ENCODE measurements around the gene ESM1. TPM values are rescaled to one million over a fixed set of nuclear protein-coding genes. Genes with fewer than 3 reads are reported as not detected.

Gene ESM1
- total and polyA plus RNA-seq, 4 donors = 0.08 to 0.28 TPM; not detected in 2

- TF ChIP-seq, protein P1, sequence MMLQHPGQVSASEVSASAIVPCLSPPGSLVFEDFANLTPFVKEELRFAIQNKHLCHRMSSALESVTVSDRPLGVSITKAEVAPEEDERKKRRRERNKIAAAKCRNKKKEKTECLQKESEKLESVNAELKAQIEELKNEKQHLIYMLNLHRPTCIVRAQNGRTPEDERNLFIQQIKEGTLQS (IDR thresholded peaks at IDR 0.05) = no peak
- no peak for TF ChIP-seq GABPA (IDR thresholded peaks at IDR 0.05 in 1 of 2, conservative IDR thresholded peaks at IDR 0.05 in 1 of 2)
- TF ChIP-seq HNF4G (IDR thresholded peaks at IDR 0.05) = no peak
- no peak for TF ChIP-seq ZBTB33 (IDR thresholded peaks at IDR 0.05)
- TF ChIP-seq RXRA (IDR thresholded peaks at IDR 0.05) = no peak
Observed at GRCh38 chr5:54975701-54976100, 9.7 kb downstream of the ESM1 start (continued).

DNA sequence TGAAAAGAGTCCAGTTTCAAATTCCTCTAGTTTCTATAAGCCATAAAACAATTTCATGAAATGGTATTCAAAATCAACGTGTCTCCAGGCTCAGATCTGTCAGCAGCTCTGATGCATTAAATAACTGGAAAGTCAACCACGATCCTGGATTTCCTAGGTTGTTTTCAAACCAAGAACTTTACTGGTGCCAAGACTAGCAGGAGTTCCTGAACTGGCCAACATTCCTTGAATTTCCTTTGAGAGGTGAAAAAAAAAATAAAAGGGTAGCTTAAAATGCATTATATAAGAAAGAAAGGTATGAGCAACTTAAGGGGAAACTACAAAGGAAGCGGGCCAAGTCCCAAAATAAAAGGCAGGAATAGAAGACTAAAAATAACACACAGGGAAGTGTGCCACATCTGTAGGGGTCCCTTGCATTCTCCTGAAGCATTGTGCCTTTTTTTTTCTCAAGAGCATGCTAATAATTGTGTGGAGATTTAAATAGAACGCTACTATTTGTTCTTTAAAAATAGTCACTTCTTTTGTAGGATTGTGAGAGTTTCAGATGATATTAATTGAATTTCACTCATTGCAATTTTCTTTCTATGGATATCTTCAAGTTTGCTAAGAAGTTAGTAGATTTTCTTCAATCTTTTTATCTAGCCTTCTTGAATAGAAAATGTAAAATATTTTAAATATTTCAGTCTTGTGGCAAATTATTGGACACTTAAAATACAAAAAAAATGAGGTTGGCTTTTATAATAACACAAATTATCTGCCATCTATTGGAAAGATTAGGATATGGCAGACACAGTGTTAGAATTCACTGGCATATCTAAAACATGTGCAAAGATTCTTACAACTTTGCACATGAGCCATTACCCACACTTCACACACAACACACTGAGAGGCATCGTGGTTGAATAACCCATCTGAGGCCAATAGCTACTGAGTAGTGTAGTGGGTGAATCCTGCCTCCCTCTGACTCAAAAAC lies 15.3 kb downstream of the ESM1 start:
- H3K36me3 ChIP-seq (ENCODE audit: control insufficient read depth in 4 of 4, insufficient read depth in 3 of 4, low read depth in 1 of 4, low read length in 3 of 4) = no peaks in the 10 kb centered on the region
- H3K9ac ChIP-seq (ENCODE audit: low read depth in 1 of 2, low read length in 2 of 2) = no peak overlapping the region
- no peaks in the 10 kb centered on the region for H3K4me1 ChIP-seq (ENCODE audit: control insufficient read depth in 4 of 4, insufficient read depth in 4 of 4, low read length in 3 of 4)
- H3K27ac ChIP-seq (ENCODE audit: low read depth in 1 of 2, low read length in 2 of 2) = no peak overlapping the region
- no peak for DNase-seq (ENCODE audit: low spot score)
- WGBS = 75% methylated on average over 5 of the region's 5 CpGs
- no peaks in the 10 kb centered on the region for H3K27me3 ChIP-seq (ENCODE audit: control insufficient read depth in 4 of 4, insufficient read depth in 4 of 4, low read length in 3 of 4)
- peaks cover 0 to 1% (median 0%) of the 10 kb centered on the region in 4 donors for H3K9me3 ChIP-seq (ENCODE audit: control insufficient read depth in 4 of 4, low read length in 3 of 4)
- TF ChIP-seq CTCF (IDR thresholded peaks at IDR 0.05; ENCODE audit: low read depth, low read length, missing input control) (no peak), RXRA (IDR thresholded peaks at IDR 0.05) (no peak), GABPA (IDR thresholded peaks at IDR 0.05 in 1 of 2, conservative IDR thresholded peaks at IDR 0.05 in 1 of 2) (no peak)
- TF ChIP-seq, protein P1 (IDR thresholded peaks at IDR 0.05) = no peak
- H3K4me3 ChIP-seq (ENCODE audit: low read depth in 1 of 3, low read length in 3 of 3) = no peak overlapping the region

- Histone ChIP-seq H3K9ac (ENCODE audit: low read depth in 1 of 2, low read length in 2 of 2) (no peak overlapping the region), H3K4me1 (ENCODE audit: control insufficient read depth in 4 of 4, insufficient read depth in 4 of 4, low read length in 3 of 4) (no peaks in the 10 kb centered on the region), H3K27ac (ENCODE audit: low read depth in 1 of 2, low read length in 2 of 2) (no peak overlapping the region), H3K4me3 (ENCODE audit: low read depth in 1 of 3, low read length in 3 of 3) (no peak overlapping the region), H3K36me3 (ENCODE audit: control insufficient read depth in 4 of 4, insufficient read depth in 3 of 4, low read depth in 1 of 4, low read length in 3 of 4) (no peaks in the 10 kb centered on the region), H3K27me3 (ENCODE audit: control insufficient read depth in 4 of 4, insufficient read depth in 4 of 4, low read length in 3 of 4) (no peaks in the 10 kb centered on the region), H3K9me3 (ENCODE audit: control insufficient read depth in 4 of 4, low read length in 3 of 4) (peaks cover 0 to 1% (median 0%) of the 10 kb centered on the region in 4 donors)
- no peak for DNase-seq (ENCODE audit: low spot score)
- 94% methylated on average over 4 of the region's 4 CpGs for WGBS
- TF ChIP-seq EGR1 (IDR thresholded peaks at IDR 0.05; ENCODE audit: low read depth in 2 of 2) (no peak), GABPA (IDR thresholded peaks at IDR 0.05 in 1 of 2, conservative IDR thresholded peaks at IDR 0.05 in 1 of 2) (no peak), TAF1 (conservative IDR thresholded peaks at IDR 0.05) (no peak), SP1 (IDR thresholded peaks at IDR 0.05) (no peak), CTCF (IDR thresholded peaks at IDR 0.05; ENCODE audit: low read depth, low read length, missing input control) (no peak), JUND (IDR thresholded peaks at IDR 0.05) (no peak), HNF4G (IDR thresholded peaks at IDR 0.05) (no peak), NR2F2 (IDR thresholded peaks at IDR 0.05) (no peak), ZBTB33 (IDR thresholded peaks at IDR 0.05) (no peak), RAD21 (IDR thresholded peaks at IDR 0.05) (no peak), YY1 (IDR thresholded peaks at IDR 0.05) (no peak), RXRA (IDR thresholded peaks at IDR 0.05) (no peak), HNF4A (conservative IDR thresholded peaks at IDR 0.05) (no peak), FOXA1 (IDR thresholded peaks at IDR 0.05) (no peak)
- TF ChIP-seq, protein P2, sequence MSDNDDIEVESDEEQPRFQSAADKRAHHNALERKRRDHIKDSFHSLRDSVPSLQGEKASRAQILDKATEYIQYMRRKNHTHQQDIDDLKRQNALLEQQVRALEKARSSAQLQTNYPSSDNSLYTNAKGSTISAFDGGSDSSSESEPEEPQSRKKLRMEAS (IDR thresholded peaks at IDR 0.05) = no peak
- TF ChIP-seq, protein P1 (IDR thresholded peaks at IDR 0.05) = no peak
Observed at GRCh38 chr5:54969242-54969641, 16.2 kb downstream of the ESM1 start.

All from liver (tissue), 9 donors.